Tibial nerve (tissue), 4 donors: Measurements from ENCODE around the gene E2F6. TPM values are rescaled to one million over a fixed set of nuclear protein-coding genes. Genes with fewer than 3 reads are reported as not detected.

Experiments used
- DNase-seq, 2 donors: peaks; one replicate each; pipeline ENCODE4 v3.0.0-alpha.2; 2019; ENCODE audit warnings: low spot score in 2 of 2
- H3K27ac ChIP-seq, 4 donors: fragments of 200-600 bp; sonication (generic) in 3 of 4; one replicate each; pipeline ENCODE4 v1.5.1; 2017 to 2019; ENCODE audit warnings: mild to moderate bottlenecking in 1 of 4
- H3K27me3 ChIP-seq, 2 donors: fragments of 200-600 bp; sonication (generic) in 1 of 2; one replicate each; pipeline versions ENCODE4 v1.5.1 to v1.6.0; 2017 to 2019
- H3K36me3 ChIP-seq, 3 donors: fragments of 200-600 bp; sonication (generic); one replicate each; pipeline ENCODE4 v1.5.1; 2018 to 2019
- H3K4me1 ChIP-seq, 4 donors: fragments of 200-600 bp; sonication (generic) in 3 of 4; one replicate each; pipeline ENCODE4 v1.5.1; 2017 to 2019
- H3K4me3 ChIP-seq, 4 donors: fragments of 200-600 bp; sonication (generic) in 3 of 4; one replicate each; pipeline ENCODE4 v1.5.1; 2017 to 2019; ENCODE audit warnings: mild to moderate bottlenecking in 1 of 4, moderate library complexity in 1 of 4
- H3K9me3 ChIP-seq, 4 donors: fragments of 200-600 bp; sonication (generic) in 3 of 4; one replicate each; pipeline ENCODE4 v1.5.1; 2017 to 2019
- CTCF ChIP-seq, 5 experiments: fragments of 200-600 bp in 3 of 5; fragments of 450-650 bp in 2 of 5; sonication (generic) in 3 of 5; IDR thresholded peaks; one replicate each; pipeline ENCODE4 v1.5.1; 2016 to 2019; ENCODE audit warnings: antibody characterized with exemption in 5 of 5, mild to moderate bottlenecking in 3 of 5, moderate library complexity in 2 of 5
- EP300 ChIP-seq, 2 donors: sonication (generic); formaldehyde crosslinking; IDR thresholded peaks; one replicate each; pipeline ENCODE4 v1.6.1; 2017; ENCODE audit warnings: antibody characterized with exemption in 2 of 2, mild to moderate bottlenecking in 1 of 2
- POLR2A ChIP-seq, 2 donors: fragments of 450-650 bp; IDR thresholded peaks; one replicate each; pipeline ENCODE4 v1.6.1; 2017; ENCODE audit warnings: antibody characterized with exemption in 2 of 2, mild to moderate bottlenecking in 2 of 2, moderate library complexity in 2 of 2
- WGBS, 2 donors: methylation state at CpG; one replicate each; pipeline ENCODE4 v1.1.5; 2018; 5-methylcytosine and 5-hydroxymethylcytosine counted together
- total RNA-seq, 4 donors: library from RNA; depleted of rRNA; stranded (reverse); fragments of >200 nt; gene quantifications; one replicate each; pipeline ENCODE4 v1.1.0, GENCODE V29; 2016

Gene E2F6
- total RNA-seq, 4 donors from 2014 or later = 10.9 to 16.5 (median 13.8) TPM

- Histone ChIP-seq H3K4me1 (peaks cover 0 to 29% (median 10%) of the 10 kb centered on the region in 4 donors), H3K27ac (peak overlapping the region in 2 of 4 donors; percentile 79 to 81), H3K27me3 (no peaks in the 10 kb centered on the region), H3K36me3 (no peaks in the 10 kb centered on the region), H3K4me3 (no peak overlapping the region), H3K9me3 (no peaks in the 10 kb centered on the region)
- TF ChIP-seq CTCF (IDR thresholded peaks at IDR 0.05) (no peak), POLR2A (IDR thresholded peaks at IDR 0.05) (no peak), EP300 (IDR thresholded peaks at IDR 0.05) (no peak)
- no peak for DNase-seq
- WGBS, 2 donors = 73 to 78% methylated on average over 7 of the region's 7 CpGs
These were observed 61.4 kb downstream of the E2F6 start for GRCh38 chr2:11404376-11405073.

- no peaks in the 10 kb centered on the region for H3K27me3 ChIP-seq
- no peak overlapping the region for H3K27ac ChIP-seq
- TF ChIP-seq POLR2A (IDR thresholded peaks at IDR 0.05) (no peak), CTCF (IDR thresholded peaks at IDR 0.05) (no peak), EP300 (IDR thresholded peaks at IDR 0.05) (no peak)
- no peak overlapping the region for H3K4me3 ChIP-seq
- WGBS, 2 donors = 96% methylated on average over 9 of the region's 9 CpGs
- DNase-seq = no peak
- no peaks in the 10 kb centered on the region for H3K9me3 ChIP-seq
- H3K4me1 ChIP-seq = peaks cover 0 to 27% (median 10%) of the 10 kb centered on the region in 4 donors
- no peaks in the 10 kb centered on the region for H3K36me3 ChIP-seq
These were observed 63.5 kb downstream of the E2F6 start for GRCh38 chr2:11402436-11402835.

GRCh38 chr2:11399438-11399762, 66.6 kb downstream of the E2F6 start:
- no peak overlapping the region for H3K27ac ChIP-seq
- peaks cover 0 to 22% (median 3%) of the 10 kb centered on the region in 4 donors for H3K4me1 ChIP-seq
- no peak for TF ChIP-seq EP300 (IDR thresholded peaks at IDR 0.05)
- TF ChIP-seq CTCF (IDR thresholded peaks at IDR 0.05) = no peak
- no peak for TF ChIP-seq POLR2A (IDR thresholded peaks at IDR 0.05)
- DNase-seq = no peak
- WGBS, 2 donors = 95% methylated on average over 7 of the region's 7 CpGs
- no peak overlapping the region for H3K4me3 ChIP-seq
- no peaks in the 10 kb centered on the region for H3K9me3 ChIP-seq
- no peaks in the 10 kb centered on the region for H3K27me3 ChIP-seq
- H3K36me3 ChIP-seq = no peaks in the 10 kb centered on the region

GRCh38 chr2:11398750-11399437, 67.1 kb downstream of the E2F6 start:
- no peaks in the 10 kb centered on the region for H3K27me3 ChIP-seq
- TF ChIP-seq EP300 (IDR thresholded peaks at IDR 0.05) (no peak), CTCF (IDR thresholded peaks at IDR 0.05) (no peak), POLR2A (IDR thresholded peaks at IDR 0.05) (no peak)
- H3K9me3 ChIP-seq = no peaks in the 10 kb centered on the region
- 84 to 89% methylated on average over 15 of the region's 16 CpGs for WGBS, 2 donors
- peaks cover 0 to 23% (median 2%) of the 10 kb centered on the region in 4 donors for H3K4me1 ChIP-seq
- no peak overlapping the region for H3K4me3 ChIP-seq
- H3K36me3 ChIP-seq = no peaks in the 10 kb centered on the region
- no peak for DNase-seq
- H3K27ac ChIP-seq = no peak overlapping the region

GRCh38 chr2:11397513-11397912, 68.4 kb downstream of the E2F6 start:
- WGBS, 2 donors = 82 to 84% methylated on average over 2 of the region's 2 CpGs
- peaks cover 0 to 27% (median 0%) of the 10 kb centered on the region in 4 donors for H3K4me1 ChIP-seq
- no peak for DNase-seq
- TF ChIP-seq CTCF (IDR thresholded peaks at IDR 0.05) = no peak
- no peak for TF ChIP-seq EP300 (IDR thresholded peaks at IDR 0.05)
- TF ChIP-seq POLR2A (IDR thresholded peaks at IDR 0.05) = no peak
- H3K4me3 ChIP-seq = no peak overlapping the region
- H3K9me3 ChIP-seq = no peaks in the 10 kb centered on the region
- H3K27ac ChIP-seq = no peak overlapping the region
- no peaks in the 10 kb centered on the region for H3K27me3 ChIP-seq
- no peaks in the 10 kb centered on the region for H3K36me3 ChIP-seq
